WTC11 (cell line): ENCODE measurements around the gene ITGA2. TPM values are rescaled to one million over a fixed set of nuclear protein-coding genes. Genes with fewer than 3 reads are reported as not detected.

ENCODE experiments used
- ATAC-seq: fragments of 200-7000 bp; cut with Tn5 transposase; 2 replicates; pipeline ENCODE4 v1.10.0; 2021; ENCODE audit warnings: mild to moderate bottlenecking, moderate library complexity
- CTCF ChIA-PET: fragments of 300-600 bp; sonication (Branson Sonifier 250); formaldehyde crosslinking; loops from one replicate; lab custom pipeline; 2021; ENCODE audit warnings: antibody characterized with exemption; lab: Charles Lee
- POLR2A ChIA-PET: fragments of 350-600 bp; sonication (Branson Sonifier 250); formaldehyde crosslinking; loops from one replicate; lab custom pipeline; 2021; ENCODE audit warnings: antibody characterized with exemption; lab: Charles Lee
- DNase-seq: peaks from one replicate; pipeline ENCODE4 v3.0.0; 2021; ENCODE audit warnings: low spot score
- H3K27ac Mint-ChIP-seq: 2 replicates; pipeline ENCODE4 v1.8.0; 2021; ENCODE audit warnings: mixed read lengths
- H3K27me3 Mint-ChIP-seq: 2 replicates; pipeline ENCODE4 v1.8.0; 2021; ENCODE audit warnings: low read depth, mild to moderate bottlenecking, moderate library complexity, mixed read lengths
- H3K36me3 Mint-ChIP-seq: 2 replicates; pipeline ENCODE4 v1.8.0; 2021; ENCODE audit warnings: mixed read lengths
- H3K4me1 Mint-ChIP-seq: 2 replicates; pipeline ENCODE4 v1.8.0; 2022; ENCODE audit warnings: mixed read lengths
- H3K4me3 Mint-ChIP-seq: 2 replicates; pipeline ENCODE4 v1.8.0; 2021; ENCODE audit warnings: mild to moderate bottlenecking, moderate library complexity, mixed read lengths
- H3K9me3 Mint-ChIP-seq: 2 replicates; pipeline ENCODE4 v1.8.0; 2021; ENCODE audit warnings: mixed read lengths
- ATF1 ChIP-seq: sonication (generic); formaldehyde crosslinking; IDR thresholded peaks from 2 replicates; pipeline ENCODE4 v1.8.1; 2023; ENCODE audit warnings: mild to moderate bottlenecking, moderate library complexity, missing genetic modification reagents
- EMX1 ChIP-seq: fragments of 250-450 bp; sonication (Bioruptor Pico); IDR thresholded peaks from 2 replicates; pipeline ENCODE4 v1.8.0; 2021; ENCODE audit warnings: mild to moderate bottlenecking
- ERG ChIP-seq: fragments of 250-450 bp; sonication (Bioruptor Pico); IDR thresholded peaks from 2 replicates; pipeline ENCODE4 v1.8.0; 2021; ENCODE audit warnings: mild to moderate bottlenecking
- ESRRA ChIP-seq: sonication (generic); formaldehyde crosslinking; IDR thresholded peaks from 2 replicates; pipeline ENCODE4 v1.8.1; 2022; ENCODE audit warnings: mild to moderate bottlenecking, missing genetic modification reagents, borderline replicate concordance
- ETV6 ChIP-seq: sonication (generic); formaldehyde crosslinking; IDR thresholded peaks from 2 replicates; pipeline ENCODE4 v1.8.1; 2022; ENCODE audit warnings: mild to moderate bottlenecking, missing genetic modification reagents
- FOXP1 ChIP-seq: sonication (generic); formaldehyde crosslinking; IDR thresholded peaks from 2 replicates; pipeline ENCODE4 v1.8.0; 2022; ENCODE audit warnings: missing genetic modification reagents, mild to moderate bottlenecking, moderate library complexity, borderline replicate concordance
- IRF2 ChIP-seq: sonication (generic); formaldehyde crosslinking; IDR thresholded peaks from 2 replicates; pipeline ENCODE4 v1.8.0; 2022; ENCODE audit warnings: low read depth, missing genetic modification reagents, borderline replicate concordance
- NFATC4 ChIP-seq: fragments of 250-450 bp; sonication (Bioruptor Pico); IDR thresholded peaks from 2 replicates; pipeline ENCODE4 v1.9.0; 2021; ENCODE audit warnings: mild to moderate bottlenecking
- NFYB ChIP-seq: sonication (generic); formaldehyde crosslinking; conservative IDR thresholded peaks from 2 replicates; pipeline ENCODE4 v1.8.0; 2022; ENCODE audit warnings: low read depth, missing genetic modification reagents
- OVOL2 ChIP-seq: fragments of 250-450 bp; sonication (Bioruptor Pico); IDR thresholded peaks from 2 replicates; pipeline ENCODE4 v1.9.0; 2021; ENCODE audit warnings: mild to moderate bottlenecking, borderline replicate concordance
- PREB ChIP-seq: sonication (generic); formaldehyde crosslinking; IDR thresholded peaks from 2 replicates; pipeline ENCODE4 v1.8.1; 2022; ENCODE audit warnings: mild to moderate bottlenecking, missing genetic modification reagents, moderate library complexity, borderline replicate concordance
- PRRX2 ChIP-seq: fragments of 250-450 bp; sonication (Bioruptor Pico); IDR thresholded peaks from 2 replicates; pipeline ENCODE4 v1.8.0; 2021; ENCODE audit warnings: mild to moderate bottlenecking
- RORB ChIP-seq: fragments of 250-450 bp; sonication (Bioruptor Pico); IDR thresholded peaks from 2 replicates; pipeline ENCODE4 v1.9.0; 2021; ENCODE audit warnings: mild to moderate bottlenecking
- SMAD3 ChIP-seq: sonication (generic); formaldehyde crosslinking; IDR thresholded peaks from 2 replicates; pipeline ENCODE4 v1.8.0; 2022; ENCODE audit warnings: missing genetic modification reagents, mild to moderate bottlenecking, borderline replicate concordance
- SOX15 ChIP-seq: fragments of 250-450 bp; sonication (Bioruptor Pico); IDR thresholded peaks from 2 replicates; pipeline ENCODE4 v1.9.0; 2021; ENCODE audit warnings: mild to moderate bottlenecking
- TEAD1 ChIP-seq: sonication (generic); formaldehyde crosslinking; IDR thresholded peaks from 2 replicates; pipeline ENCODE4 v1.8.0; 2022; ENCODE audit warnings: mild to moderate bottlenecking, missing genetic modification reagents
- ZBTB21 ChIP-seq: sonication (generic); formaldehyde crosslinking; IDR thresholded peaks from 2 replicates; pipeline ENCODE4 v1.8.1; 2023; ENCODE audit warnings: mild to moderate bottlenecking, missing genetic modification reagents, borderline replicate concordance
- ZNF121 ChIP-seq: sonication (generic); formaldehyde crosslinking; IDR thresholded peaks from 2 replicates; pipeline ENCODE4 v1.8.0; 2023; ENCODE audit warnings: missing genetic modification reagents
- total RNA-seq: library from RNA; stranded (reverse); gene quantifications from 3 replicates; pipeline ENCODE4 v1.2.3, GENCODE V29; 2021
- TF ChIP-seq, protein P1 (sequence below): fragments of 250-450 bp; sonication (Bioruptor Pico); IDR thresholded peaks from 2 replicates; pipeline ENCODE4 v1.9.0; 2021; ENCODE audit warnings: mild to moderate bottlenecking, borderline replicate concordance
- TF ChIP-seq, protein P2 (sequence below): fragments of 250-450 bp; sonication (Bioruptor Pico); IDR thresholded peaks from 2 replicates; pipeline ENCODE4 v1.9.0; 2021; ENCODE audit warnings: mild to moderate bottlenecking
- TF ChIP-seq, protein P3 (sequence below): sonication (generic); formaldehyde crosslinking; IDR thresholded peaks from 2 replicates; pipeline ENCODE4 v1.8.1; 2023; ENCODE audit warnings: mild to moderate bottlenecking, missing genetic modification reagents
- TF ChIP-seq, protein P4 (sequence below): sonication (generic); formaldehyde crosslinking; IDR thresholded peaks from 2 replicates; pipeline ENCODE4 v1.8.1; 2023; ENCODE audit warnings: mild to moderate bottlenecking, missing genetic modification reagents, moderate library complexity
- TF ChIP-seq, protein P5 (sequence below): sonication (generic); formaldehyde crosslinking; IDR thresholded peaks from 2 replicates; pipeline ENCODE4 v1.8.0; 2022; ENCODE audit warnings: missing genetic modification reagents
- TF ChIP-seq, protein P6 (sequence below): sonication (generic); formaldehyde crosslinking; IDR thresholded peaks from 2 replicates; pipeline ENCODE4 v1.8.0; 2022; ENCODE audit warnings: mild to moderate bottlenecking, missing genetic modification reagents

ITGA2 gene
- total RNA-seq, 1 experiment from 2014 or later = 5.5 TPM

- DNase-seq (no peak), ATAC-seq (no peak)
- ChIA-PET POLR2A (no interaction called here), CTCF (no interaction called here)
- H3K4me1 Mint-ChIP-seq = peaks cover 8% of the 10 kb centered on the region
- TF ChIP-seq TEAD1 (CRISPR knock-in tag) (no peak), ESRRA (CRISPR knock-in tag) (no peak), ETV6 (CRISPR knock-in tag) (no peak), PRRX2 (CRISPR knock-in tag) (no peak), ZBTB21 (CRISPR knock-in tag) (no peak), ZNF121 (CRISPR knock-in tag) (no peak), ATF1 (CRISPR knock-in tag) (no peak), SOX15 (CRISPR knock-in tag) (no peak), IRF2 (no peak), ERG (CRISPR knock-in tag) (no peak), SMAD3 (no peak), PREB (CRISPR knock-in tag) (no peak), FOXP1 (no peak), EMX1 (CRISPR knock-in tag) (no peak)
- TF ChIP-seq, protein P1, sequence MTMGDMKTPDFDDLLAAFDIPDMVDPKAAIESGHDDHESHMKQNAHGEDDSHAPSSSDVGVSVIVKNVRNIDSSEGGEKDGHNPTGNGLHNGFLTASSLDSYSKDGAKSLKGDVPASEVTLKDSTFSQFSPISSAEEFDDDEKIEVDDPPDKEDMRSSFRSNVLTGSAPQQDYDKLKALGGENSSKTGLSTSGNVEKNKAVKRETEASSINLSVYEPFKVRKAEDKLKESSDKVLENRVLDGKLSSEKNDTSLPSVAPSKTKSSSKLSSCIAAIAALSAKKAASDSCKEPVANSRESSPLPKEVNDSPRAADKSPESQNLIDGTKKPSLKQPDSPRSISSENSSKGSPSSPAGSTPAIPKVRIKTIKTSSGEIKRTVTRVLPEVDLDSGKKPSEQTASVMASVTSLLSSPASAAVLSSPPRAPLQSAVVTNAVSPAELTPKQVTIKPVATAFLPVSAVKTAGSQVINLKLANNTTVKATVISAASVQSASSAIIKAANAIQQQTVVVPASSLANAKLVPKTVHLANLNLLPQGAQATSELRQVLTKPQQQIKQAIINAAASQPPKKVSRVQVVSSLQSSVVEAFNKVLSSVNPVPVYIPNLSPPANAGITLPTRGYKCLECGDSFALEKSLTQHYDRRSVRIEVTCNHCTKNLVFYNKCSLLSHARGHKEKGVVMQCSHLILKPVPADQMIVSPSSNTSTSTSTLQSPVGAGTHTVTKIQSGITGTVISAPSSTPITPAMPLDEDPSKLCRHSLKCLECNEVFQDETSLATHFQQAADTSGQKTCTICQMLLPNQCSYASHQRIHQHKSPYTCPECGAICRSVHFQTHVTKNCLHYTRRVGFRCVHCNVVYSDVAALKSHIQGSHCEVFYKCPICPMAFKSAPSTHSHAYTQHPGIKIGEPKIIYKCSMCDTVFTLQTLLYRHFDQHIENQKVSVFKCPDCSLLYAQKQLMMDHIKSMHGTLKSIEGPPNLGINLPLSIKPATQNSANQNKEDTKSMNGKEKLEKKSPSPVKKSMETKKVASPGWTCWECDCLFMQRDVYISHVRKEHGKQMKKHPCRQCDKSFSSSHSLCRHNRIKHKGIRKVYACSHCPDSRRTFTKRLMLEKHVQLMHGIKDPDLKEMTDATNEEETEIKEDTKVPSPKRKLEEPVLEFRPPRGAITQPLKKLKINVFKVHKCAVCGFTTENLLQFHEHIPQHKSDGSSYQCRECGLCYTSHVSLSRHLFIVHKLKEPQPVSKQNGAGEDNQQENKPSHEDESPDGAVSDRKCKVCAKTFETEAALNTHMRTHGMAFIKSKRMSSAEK (CRISPR knock-in tag) = no peak
- TF ChIP-seq, protein P2, sequence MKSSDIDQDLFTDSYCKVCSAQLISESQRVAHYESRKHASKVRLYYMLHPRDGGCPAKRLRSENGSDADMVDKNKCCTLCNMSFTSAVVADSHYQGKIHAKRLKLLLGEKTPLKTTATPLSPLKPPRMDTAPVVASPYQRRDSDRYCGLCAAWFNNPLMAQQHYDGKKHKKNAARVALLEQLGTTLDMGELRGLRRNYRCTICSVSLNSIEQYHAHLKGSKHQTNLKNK (CRISPR knock-in tag) = no peak
- TF ChIP-seq, protein P3, sequence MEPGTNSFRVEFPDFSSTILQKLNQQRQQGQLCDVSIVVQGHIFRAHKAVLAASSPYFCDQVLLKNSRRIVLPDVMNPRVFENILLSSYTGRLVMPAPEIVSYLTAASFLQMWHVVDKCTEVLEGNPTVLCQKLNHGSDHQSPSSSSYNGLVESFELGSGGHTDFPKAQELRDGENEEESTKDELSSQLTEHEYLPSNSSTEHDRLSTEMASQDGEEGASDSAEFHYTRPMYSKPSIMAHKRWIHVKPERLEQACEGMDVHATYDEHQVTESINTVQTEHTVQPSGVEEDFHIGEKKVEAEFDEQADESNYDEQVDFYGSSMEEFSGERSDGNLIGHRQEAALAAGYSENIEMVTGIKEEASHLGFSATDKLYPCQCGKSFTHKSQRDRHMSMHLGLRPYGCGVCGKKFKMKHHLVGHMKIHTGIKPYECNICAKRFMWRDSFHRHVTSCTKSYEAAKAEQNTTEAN (CRISPR knock-in tag) = no peak
- H3K27me3 Mint-ChIP-seq = no peaks in the 10 kb centered on the region; the same call in 1 of the 2 replicates
- peaks cover 7% of the 10 kb centered on the region for H3K9me3 Mint-ChIP-seq
- no peak overlapping the region for H3K4me3 Mint-ChIP-seq
- no peaks in the 10 kb centered on the region for H3K36me3 Mint-ChIP-seq
- no peak overlapping the region for H3K27ac Mint-ChIP-seq
Measured at GRCh38 chr5:53116597-53116996, 127.4 kb downstream of the ITGA2 start.

DNA sequence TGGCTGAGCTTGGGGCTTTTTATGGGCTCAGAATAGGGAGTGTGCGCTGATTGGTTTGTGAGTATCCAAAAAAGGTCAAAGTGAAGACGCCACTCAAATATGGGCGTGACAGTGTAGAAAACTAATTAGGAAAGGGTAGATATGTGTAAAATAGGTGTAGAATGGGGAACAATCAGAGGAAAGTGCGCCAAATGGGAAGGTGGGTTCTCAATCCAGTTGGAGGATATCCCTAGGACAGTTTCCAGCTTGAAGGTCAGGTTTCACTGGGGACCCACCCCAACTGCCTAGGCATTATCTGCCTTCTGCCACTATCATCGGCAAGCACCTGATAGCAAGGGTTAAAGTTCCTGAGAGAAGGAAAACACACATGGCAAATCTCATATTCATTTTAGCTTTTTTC is 129.7 kb downstream of the ITGA2 start:
- Mint-ChIP-seq H3K4me3 (no peak overlapping the region), H3K27ac (no peak overlapping the region), H3K9me3 (no peaks in the 10 kb centered on the region), H3K4me1 (peaks cover 8% of the 10 kb centered on the region), H3K27me3 (no peaks in the 10 kb centered on the region; the same call in 1 of the 2 replicates), H3K36me3 (no peaks in the 10 kb centered on the region)
- ATAC-seq (no peak), DNase-seq (no peak)
- POLR2A ChIA-PET = no interaction called here
- CTCF ChIA-PET = interaction anchor here (1.5 kb wide), 1 partner anchor 170 kb away, joined by 4 read pairs; no protein-coding TSS in a partner anchor
- TF ChIP-seq ETV6 (CRISPR knock-in tag) (no peak), NFYB (CRISPR knock-in tag) (no peak), RORB (CRISPR knock-in tag) (no peak), OVOL2 (CRISPR knock-in tag) (no peak), NFATC4 (CRISPR knock-in tag) (no peak)
- TF ChIP-seq, protein P4, sequence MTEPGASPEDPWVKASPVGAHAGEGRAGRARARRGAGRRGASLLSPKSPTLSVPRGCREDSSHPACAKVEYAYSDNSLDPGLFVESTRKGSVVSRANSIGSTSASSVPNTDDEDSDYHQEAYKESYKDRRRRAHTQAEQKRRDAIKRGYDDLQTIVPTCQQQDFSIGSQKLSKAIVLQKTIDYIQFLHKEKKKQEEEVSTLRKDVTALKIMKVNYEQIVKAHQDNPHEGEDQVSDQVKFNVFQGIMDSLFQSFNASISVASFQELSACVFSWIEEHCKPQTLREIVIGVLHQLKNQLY (CRISPR knock-in tag) = no peak
- TF ChIP-seq, protein P5, sequence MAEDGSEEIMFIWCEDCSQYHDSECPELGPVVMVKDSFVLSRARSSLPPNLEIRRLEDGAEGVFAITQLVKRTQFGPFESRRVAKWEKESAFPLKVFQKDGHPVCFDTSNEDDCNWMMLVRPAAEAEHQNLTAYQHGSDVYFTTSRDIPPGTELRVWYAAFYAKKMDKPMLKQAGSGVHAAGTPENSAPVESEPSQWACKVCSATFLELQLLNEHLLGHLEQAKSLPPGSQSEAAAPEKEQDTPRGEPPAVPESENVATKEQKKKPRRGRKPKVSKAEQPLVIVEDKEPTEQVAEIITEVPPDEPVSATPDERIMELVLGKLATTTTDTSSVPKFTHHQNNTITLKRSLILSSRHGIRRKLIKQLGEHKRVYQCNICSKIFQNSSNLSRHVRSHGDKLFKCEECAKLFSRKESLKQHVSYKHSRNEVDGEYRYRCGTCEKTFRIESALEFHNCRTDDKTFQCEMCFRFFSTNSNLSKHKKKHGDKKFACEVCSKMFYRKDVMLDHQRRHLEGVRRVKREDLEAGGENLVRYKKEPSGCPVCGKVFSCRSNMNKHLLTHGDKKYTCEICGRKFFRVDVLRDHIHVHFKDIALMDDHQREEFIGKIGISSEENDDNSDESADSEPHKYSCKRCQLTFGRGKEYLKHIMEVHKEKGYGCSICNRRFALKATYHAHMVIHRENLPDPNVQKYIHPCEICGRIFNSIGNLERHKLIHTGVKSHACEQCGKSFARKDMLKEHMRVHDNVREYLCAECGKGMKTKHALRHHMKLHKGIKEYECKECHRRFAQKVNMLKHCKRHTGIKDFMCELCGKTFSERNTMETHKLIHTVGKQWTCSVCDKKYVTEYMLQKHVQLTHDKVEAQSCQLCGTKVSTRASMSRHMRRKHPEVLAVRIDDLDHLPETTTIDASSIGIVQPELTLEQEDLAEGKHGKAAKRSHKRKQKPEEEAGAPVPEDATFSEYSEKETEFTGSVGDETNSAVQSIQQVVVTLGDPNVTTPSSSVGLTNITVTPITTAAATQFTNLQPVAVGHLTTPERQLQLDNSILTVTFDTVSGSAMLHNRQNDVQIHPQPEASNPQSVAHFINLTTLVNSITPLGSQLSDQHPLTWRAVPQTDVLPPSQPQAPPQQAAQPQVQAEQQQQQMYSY (CRISPR knock-in tag) = no peak
- TF ChIP-seq, protein P6, sequence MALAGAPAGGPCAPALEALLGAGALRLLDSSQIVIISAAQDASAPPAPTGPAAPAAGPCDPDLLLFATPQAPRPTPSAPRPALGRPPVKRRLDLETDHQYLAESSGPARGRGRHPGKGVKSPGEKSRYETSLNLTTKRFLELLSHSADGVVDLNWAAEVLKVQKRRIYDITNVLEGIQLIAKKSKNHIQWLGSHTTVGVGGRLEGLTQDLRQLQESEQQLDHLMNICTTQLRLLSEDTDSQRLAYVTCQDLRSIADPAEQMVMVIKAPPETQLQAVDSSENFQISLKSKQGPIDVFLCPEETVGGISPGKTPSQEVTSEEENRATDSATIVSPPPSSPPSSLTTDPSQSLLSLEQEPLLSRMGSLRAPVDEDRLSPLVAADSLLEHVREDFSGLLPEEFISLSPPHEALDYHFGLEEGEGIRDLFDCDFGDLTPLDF (CRISPR knock-in tag) = no peak
